GM23338 (cell line): ENCODE data around the gene LSM3. TPM values are rescaled to one million over a fixed set of nuclear protein-coding genes. Genes with fewer than 3 reads are reported as not detected.

ENCODE experiments used
- ATAC-seq: fragments of 200-7000 bp; cut with Tn5 transposase; 3 replicates; pipeline ENCODE4 v1.9.1; 2020
- DNase-seq: peaks from one replicate; pipeline ENCODE4 v3.0.0-alpha.2; 2015; ENCODE audit warnings: low spot score
- H2AFZ ChIP-seq: fragments of 200-600 bp; sonication (generic); 2 replicates; pipeline ENCODE4 v1.8.0; 2016; ENCODE audit warnings: antibody characterized with exemption, mild to moderate bottlenecking, moderate library complexity
- H3F3A ChIP-seq: fragments of 200-600 bp; sonication (generic); replicated peaks from 2 replicates; pipeline ENCODE4 v1.8.0; 2017; ENCODE audit warnings: antibody characterized with exemption, mixed run types, low read depth
- H3K27ac ChIP-seq: fragments of 200-600 bp; sonication (generic); 2 replicates; pipeline ENCODE4 v1.6.1; 2016; ENCODE audit warnings: low read depth
- H3K27me3 ChIP-seq: fragments of 200-600 bp; sonication (generic); 2 replicates; pipeline ENCODE4 v1.8.0; 2016; ENCODE audit warnings: mild to moderate bottlenecking, mixed run types, moderate library complexity; ENCODE audit not compliant: insufficient read depth
- H3K36me3 ChIP-seq: fragments of 200-600 bp; sonication (generic); 2 replicates; pipeline ENCODE4 v1.8.0; 2016; ENCODE audit warnings: mild to moderate bottlenecking; ENCODE audit not compliant: insufficient read depth
- H3K4me1 ChIP-seq: fragments of 200-600 bp; sonication (generic); 2 replicates; pipeline ENCODE4 v1.8.0; 2016; ENCODE audit warnings: mild to moderate bottlenecking, moderate library complexity; ENCODE audit not compliant: insufficient read depth
- H3K4me2 ChIP-seq: fragments of 200-600 bp; sonication (generic); 2 replicates; pipeline ENCODE4 v1.7.1; 2017; ENCODE audit warnings: mixed run types
- H3K4me3 ChIP-seq: fragments of 200-600 bp; sonication (generic); 2 replicates; pipeline ENCODE4 v1.6.1; 2016; ENCODE audit warnings: mixed run types
- H3K79me2 ChIP-seq: fragments of 200-600 bp; sonication (generic); replicated peaks from 2 replicates; pipeline ENCODE4 v1.8.0; 2017; ENCODE audit warnings: mild to moderate bottlenecking; ENCODE audit not compliant: insufficient read depth
- H3K9me2 ChIP-seq: fragments of 200-600 bp; sonication (generic); 2 replicates; pipeline ENCODE4 v1.8.0; 2017; ENCODE audit not compliant: insufficient read depth
- H4K20me1 ChIP-seq: fragments of 200-600 bp; sonication (generic); replicated peaks from 2 replicates; pipeline ENCODE4 v1.8.0; 2017; ENCODE audit warnings: mild to moderate bottlenecking; ENCODE audit not compliant: insufficient read depth
- H3K27ac Mint-ChIP-seq: 2 replicates; pipeline ENCODE4 v1.8.0; 2020; ENCODE audit warnings: inconsistent platforms, mild to moderate bottlenecking, moderate library complexity, mixed read lengths
- H3K27me3 Mint-ChIP-seq: 3 replicates; pipeline ENCODE4 v1.8.0; 2022; ENCODE audit warnings: low read depth, mild to moderate bottlenecking, moderate library complexity, mixed read lengths, inconsistent platforms; ENCODE audit not compliant: insufficient read depth, poor library complexity
- H3K36me3 Mint-ChIP-seq: 3 replicates; pipeline ENCODE4 v1.8.0; 2021; ENCODE audit warnings: low read depth, mild to moderate bottlenecking, inconsistent platforms, moderate library complexity, mixed read lengths
- H3K4me1 Mint-ChIP-seq: 3 replicates; pipeline ENCODE4 v1.8.0; 2020; ENCODE audit warnings: mild to moderate bottlenecking, inconsistent platforms, mixed read lengths
- H3K4me3 Mint-ChIP-seq: 3 replicates; pipeline ENCODE4 v1.8.0; 2021; ENCODE audit warnings: moderate library complexity, mild to moderate bottlenecking, inconsistent platforms, mixed read lengths
- H3K9me3 Mint-ChIP-seq: 3 replicates; pipeline ENCODE4 v1.8.0; 2020; ENCODE audit warnings: moderate library complexity, mild to moderate bottlenecking, inconsistent platforms, mixed read lengths
- CREB1 ChIP-seq: fragments of 250-450 bp; sonication (Bioruptor Pico); IDR thresholded peaks from 2 replicates; pipeline ENCODE4 v1.5.0; 2020; ENCODE audit warnings: low read depth, mild to moderate bottlenecking, moderate library complexity
- EZH2 ChIP-seq: fragments of 200-600 bp; sonication (generic); IDR thresholded peaks from one replicate; pipeline ENCODE4 v1.8.0; 2017; ENCODE audit warnings: antibody characterized with exemption, mild to moderate bottlenecking, low read depth; ENCODE audit not compliant: unreplicated experiment
- EZH2phosphoT487 ChIP-seq: fragments of 200-600 bp; sonication (generic); IDR thresholded peaks from one replicate; pipeline ENCODE4 v1.8.1; 2018; ENCODE audit warnings: antibody characterized with exemption; ENCODE audit not compliant: unreplicated experiment
- POLR2AphosphoS5 ChIP-seq: IDR thresholded peaks from 2 replicates; pipeline ENCODE4 v1.6.1; 2016; ENCODE audit warnings: antibody characterized with exemption, low read depth
- STAT1 ChIP-seq: IDR thresholded peaks from one replicate; pipeline ENCODE4 v1.6.1; 2016; ENCODE audit warnings: antibody characterized with exemption; ENCODE audit not compliant: unreplicated experiment
- polyA plus RNA-seq: library from polyadenylated mRNA; unstranded; fragments of >200 nt; fragmentation: Nextera tagmentation; extraction: Ambion mirVana; gene quantifications from 2 replicates; pipeline ENCODE4 v1.2.1, GENCODE V29; 2016
- total RNA-seq: library from RNA; depleted of rRNA; stranded (reverse); fragments of >200 nt; shearing (Covaris generic); gene quantifications from 2 replicates; pipeline ENCODE4 v1.2.3, GENCODE V29; 2014
- TF ChIP-seq, protein P1 (sequence below), 2 experiments: fragments of 200-600 bp in 1 of 2; sonication (generic) in 1 of 2; conservative IDR thresholded peaks; 2 replicates each; pipeline versions ENCODE4 v1.5.1 to v1.6.1; 2016 to 2017; ENCODE audit warnings: antibody characterized with exemption in 2 of 2, low read depth in 2 of 2, mild to moderate bottlenecking in 2 of 2, moderate library complexity in 1 of 2
- TF ChIP-seq, protein P2 (sequence below): fragments of 250-450 bp; sonication (Bioruptor Pico); IDR thresholded peaks from 2 replicates; pipeline ENCODE4 v1.5.0; 2020; ENCODE audit warnings: mild to moderate bottlenecking, moderate library complexity
- TF ChIP-seq, protein P3 (sequence below): IDR thresholded peaks from 2 replicates; pipeline ENCODE4 v1.6.1; 2016; ENCODE audit warnings: antibody characterized with exemption

LSM3 gene
- total and polyA plus RNA-seq, 2 experiments from 2014 or later: 20.1 to 71.5 TPM

DNA sequence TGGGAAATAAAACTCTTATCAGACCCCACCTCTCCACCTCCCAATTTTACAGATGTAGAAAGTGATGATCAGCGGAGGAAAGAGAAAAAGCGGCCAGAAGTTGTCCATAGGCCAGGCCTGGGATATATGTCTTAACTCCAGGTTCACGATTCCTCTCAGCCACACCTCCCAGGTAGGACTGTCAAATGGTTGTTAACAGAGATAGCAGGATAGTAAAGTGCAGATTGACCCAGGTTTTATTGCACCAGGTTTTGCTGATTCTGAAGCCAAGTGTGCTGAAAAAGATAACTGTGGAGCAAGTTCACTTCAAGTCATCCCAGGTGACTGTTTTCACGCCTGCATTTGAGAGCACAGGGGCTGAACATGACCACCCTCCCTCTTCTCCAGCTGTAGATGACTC lies 36.1 kb downstream of the LSM3 start:
- Mint-ChIP-seq H3K27ac (no peak overlapping the region), H3K36me3 (peaks cover 6% of the 10 kb centered on the region), H3K9me3 (peaks cover 9% of the 10 kb centered on the region; the same call in 2 of the 3 replicates), H3K4me1 (peaks cover 9% of the 10 kb centered on the region; the same call in 2 of the 3 replicates), H3K4me3 (no peak overlapping the region), H3K27me3 (peaks cover 7% of the 10 kb centered on the region)
- no peaks in the 10 kb centered on the region; the same call in 1 of the 2 replicates for H3K4me1 ChIP-seq
- H3K9me2 ChIP-seq: no peaks in the 10 kb centered on the region
- TF ChIP-seq, protein P1, sequence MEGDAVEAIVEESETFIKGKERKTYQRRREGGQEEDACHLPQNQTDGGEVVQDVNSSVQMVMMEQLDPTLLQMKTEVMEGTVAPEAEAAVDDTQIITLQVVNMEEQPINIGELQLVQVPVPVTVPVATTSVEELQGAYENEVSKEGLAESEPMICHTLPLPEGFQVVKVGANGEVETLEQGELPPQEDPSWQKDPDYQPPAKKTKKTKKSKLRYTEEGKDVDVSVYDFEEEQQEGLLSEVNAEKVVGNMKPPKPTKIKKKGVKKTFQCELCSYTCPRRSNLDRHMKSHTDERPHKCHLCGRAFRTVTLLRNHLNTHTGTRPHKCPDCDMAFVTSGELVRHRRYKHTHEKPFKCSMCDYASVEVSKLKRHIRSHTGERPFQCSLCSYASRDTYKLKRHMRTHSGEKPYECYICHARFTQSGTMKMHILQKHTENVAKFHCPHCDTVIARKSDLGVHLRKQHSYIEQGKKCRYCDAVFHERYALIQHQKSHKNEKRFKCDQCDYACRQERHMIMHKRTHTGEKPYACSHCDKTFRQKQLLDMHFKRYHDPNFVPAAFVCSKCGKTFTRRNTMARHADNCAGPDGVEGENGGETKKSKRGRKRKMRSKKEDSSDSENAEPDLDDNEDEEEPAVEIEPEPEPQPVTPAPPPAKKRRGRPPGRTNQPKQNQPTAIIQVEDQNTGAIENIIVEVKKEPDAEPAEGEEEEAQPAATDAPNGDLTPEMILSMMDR (conservative IDR thresholded peaks at IDR 0.05; ENCODE audit: low read depth in 2 of 2): no peak
- TF ChIP-seq STAT1 (no peak), EZH2 (no peak), EZH2phosphoT487 (no peak), CREB1 (CRISPR knock-in tag) (no peak), POLR2AphosphoS5 (no peak)
- TF ChIP-seq, protein P2, sequence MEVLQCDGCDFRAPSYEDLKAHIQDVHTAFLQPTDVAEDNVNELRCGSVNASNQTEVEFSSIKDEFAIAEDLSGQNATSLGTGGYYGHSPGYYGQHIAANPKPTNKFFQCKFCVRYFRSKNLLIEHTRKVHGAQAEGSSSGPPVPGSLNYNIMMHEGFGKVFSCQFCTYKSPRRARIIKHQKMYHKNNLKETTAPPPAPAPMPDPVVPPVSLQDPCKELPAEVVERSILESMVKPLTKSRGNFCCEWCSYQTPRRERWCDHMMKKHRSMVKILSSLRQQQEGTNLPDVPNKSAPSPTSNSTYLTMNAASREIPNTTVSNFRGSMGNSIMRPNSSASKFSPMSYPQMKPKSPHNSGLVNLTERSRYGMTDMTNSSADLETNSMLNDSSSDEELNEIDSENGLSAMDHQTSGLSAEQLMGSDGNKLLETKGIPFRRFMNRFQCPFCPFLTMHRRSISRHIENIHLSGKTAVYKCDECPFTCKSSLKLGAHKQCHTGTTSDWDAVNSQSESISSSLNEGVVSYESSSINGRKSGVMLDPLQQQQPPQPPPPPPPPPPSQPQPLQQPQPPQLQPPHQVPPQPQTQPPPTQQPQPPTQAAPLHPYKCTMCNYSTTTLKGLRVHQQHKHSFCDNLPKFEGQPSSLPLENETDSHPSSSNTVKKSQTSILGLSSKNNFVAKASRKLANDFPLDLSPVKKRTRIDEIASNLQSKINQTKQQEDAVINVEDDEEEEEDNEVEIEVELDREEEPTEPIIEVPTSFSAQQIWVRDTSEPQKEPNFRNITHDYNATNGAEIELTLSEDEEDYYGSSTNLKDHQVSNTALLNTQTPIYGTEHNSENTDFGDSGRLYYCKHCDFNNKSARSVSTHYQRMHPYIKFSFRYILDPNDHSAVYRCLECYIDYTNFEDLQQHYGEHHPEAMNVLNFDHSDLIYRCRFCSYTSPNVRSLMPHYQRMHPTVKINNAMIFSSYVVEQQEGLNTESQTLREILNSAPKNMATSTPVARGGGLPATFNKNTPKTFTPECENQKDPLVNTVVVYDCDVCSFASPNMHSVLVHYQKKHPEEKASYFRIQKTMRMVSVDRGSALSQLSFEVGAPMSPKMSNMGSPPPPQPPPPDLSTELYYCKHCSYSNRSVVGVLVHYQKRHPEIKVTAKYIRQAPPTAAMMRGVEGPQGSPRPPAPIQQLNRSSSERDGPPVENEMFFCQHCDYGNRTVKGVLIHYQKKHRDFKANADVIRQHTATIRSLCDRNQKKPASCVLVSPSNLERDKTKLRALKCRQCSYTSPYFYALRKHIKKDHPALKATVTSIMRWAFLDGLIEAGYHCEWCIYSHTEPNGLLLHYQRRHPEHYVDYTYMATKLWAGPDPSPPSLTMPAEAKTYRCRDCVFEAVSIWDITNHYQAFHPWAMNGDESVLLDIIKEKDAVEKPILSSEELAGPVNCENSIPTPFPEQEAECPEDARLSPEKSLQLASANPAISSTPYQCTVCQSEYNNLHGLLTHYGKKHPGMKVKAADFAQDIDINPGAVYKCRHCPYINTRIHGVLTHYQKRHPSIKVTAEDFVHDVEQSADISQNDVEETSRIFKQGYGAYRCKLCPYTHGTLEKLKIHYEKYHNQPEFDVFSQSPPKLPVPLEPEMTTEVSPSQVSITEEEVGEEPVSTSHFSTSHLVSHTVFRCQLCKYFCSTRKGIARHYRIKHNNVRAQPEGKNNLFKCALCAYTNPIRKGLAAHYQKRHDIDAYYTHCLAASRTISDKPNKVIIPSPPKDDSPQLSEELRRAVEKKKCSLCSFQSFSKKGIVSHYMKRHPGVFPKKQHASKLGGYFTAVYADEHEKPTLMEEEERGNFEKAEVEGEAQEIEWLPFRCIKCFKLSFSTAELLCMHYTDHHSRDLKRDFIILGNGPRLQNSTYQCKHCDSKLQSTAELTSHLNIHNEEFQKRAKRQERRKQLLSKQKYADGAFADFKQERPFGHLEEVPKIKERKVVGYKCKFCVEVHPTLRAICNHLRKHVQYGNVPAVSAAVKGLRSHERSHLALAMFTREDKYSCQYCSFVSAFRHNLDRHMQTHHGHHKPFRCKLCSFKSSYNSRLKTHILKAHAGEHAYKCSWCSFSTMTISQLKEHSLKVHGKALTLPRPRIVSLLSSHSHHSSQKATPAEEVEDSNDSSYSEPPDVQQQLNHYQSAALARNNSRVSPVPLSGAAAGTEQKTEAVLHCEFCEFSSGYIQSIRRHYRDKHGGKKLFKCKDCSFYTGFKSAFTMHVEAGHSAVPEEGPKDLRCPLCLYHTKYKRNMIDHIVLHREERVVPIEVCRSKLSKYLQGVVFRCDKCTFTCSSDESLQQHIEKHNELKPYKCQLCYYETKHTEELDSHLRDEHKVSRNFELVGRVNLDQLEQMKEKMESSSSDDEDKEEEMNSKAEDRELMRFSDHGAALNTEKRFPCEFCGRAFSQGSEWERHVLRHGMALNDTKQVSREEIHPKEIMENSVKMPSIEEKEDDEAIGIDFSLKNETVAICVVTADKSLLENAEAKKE (CRISPR knock-in tag): no peak
- TF ChIP-seq, protein P3, sequence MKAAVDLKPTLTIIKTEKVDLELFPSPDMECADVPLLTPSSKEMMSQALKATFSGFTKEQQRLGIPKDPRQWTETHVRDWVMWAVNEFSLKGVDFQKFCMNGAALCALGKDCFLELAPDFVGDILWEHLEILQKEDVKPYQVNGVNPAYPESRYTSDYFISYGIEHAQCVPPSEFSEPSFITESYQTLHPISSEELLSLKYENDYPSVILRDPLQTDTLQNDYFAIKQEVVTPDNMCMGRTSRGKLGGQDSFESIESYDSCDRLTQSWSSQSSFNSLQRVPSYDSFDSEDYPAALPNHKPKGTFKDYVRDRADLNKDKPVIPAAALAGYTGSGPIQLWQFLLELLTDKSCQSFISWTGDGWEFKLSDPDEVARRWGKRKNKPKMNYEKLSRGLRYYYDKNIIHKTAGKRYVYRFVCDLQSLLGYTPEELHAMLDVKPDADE: no peak
- H3K27ac ChIP-seq: no peak overlapping the region
- H4K20me1 ChIP-seq: no peaks in the 10 kb centered on the region
- no peaks in the 10 kb centered on the region for H3F3A ChIP-seq
- H3K4me3 ChIP-seq: no peak overlapping the region
- H3K79me2 ChIP-seq: no peaks in the 10 kb centered on the region
- ATAC-seq: no peak
- no peak overlapping the region for H3K4me2 ChIP-seq
- no peaks in the 10 kb centered on the region for H3K27me3 ChIP-seq
- no peaks in the 10 kb centered on the region for H3K36me3 ChIP-seq
- DNase-seq: no peak
- no peak overlapping the region for H2AFZ ChIP-seq
